ENCODE measurements around the gene PDXDC1.
"Not testable (repeated sequence)": the region's sequence is repeated elsewhere in the genome, so short reads cannot be mapped to it uniquely, and the experiment has no call there.

GRCh38 chr16:15023381-15024077, 48.7 kb downstream of the PDXDC1 start:
- not testable (repeated sequence) for TF ChIP-seq CTCF, POLR2AphosphoS5 (IDR thresholded peaks at IDR 0.05)
